ENCODE results near the gene PSMA7. TPM values are rescaled to one million over a fixed set of nuclear protein-coding genes. Genes with fewer than 3 reads are reported as not detected.

PSMA7 gene
- total RNA-seq, 1 experiment from 2014 or later: 362 TPM

DNA sequence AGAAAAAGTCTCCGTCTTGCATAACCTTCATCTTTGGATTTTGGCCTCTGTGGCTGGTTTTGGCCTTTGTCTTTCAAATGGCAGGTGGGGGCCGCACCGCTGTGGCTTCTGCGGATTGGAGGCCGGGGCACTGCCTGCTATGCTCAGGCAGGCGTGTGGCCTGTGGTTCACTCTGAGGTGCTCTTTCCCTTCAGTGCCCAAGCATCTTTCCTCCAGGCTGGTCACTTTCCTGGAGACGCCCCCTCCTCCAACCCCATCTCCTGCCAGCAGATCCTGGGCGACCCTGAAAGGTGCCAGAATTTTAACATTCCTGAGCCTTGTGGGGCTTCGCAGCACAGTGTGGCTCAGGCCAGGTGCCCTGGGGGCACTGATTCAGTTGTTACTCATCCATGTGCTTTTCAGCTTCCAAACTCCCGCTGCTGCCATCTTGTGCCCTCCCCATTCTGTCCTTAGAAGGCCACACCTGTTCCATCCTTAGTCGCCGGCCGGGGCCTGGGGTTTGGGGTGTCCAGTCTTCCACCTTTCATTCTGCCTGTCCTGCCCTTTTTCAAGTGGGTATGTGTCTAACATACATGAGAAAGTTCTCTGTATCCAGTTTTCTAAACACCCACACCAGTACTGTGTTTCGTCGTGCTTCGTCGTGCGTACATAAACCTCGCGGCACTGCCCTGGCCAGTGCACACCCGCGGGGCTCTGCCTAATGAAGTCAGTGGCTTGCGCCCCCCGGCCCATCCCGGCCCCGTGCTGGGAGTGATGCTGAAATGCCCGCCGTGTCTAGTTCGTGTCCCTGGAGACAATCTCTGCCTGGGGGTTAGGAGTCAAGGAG, 12.4 kb upstream of the PSMA7 start:
- BruUV-seq (replicated peaks): no TSS peak
- H3K27ac Mint-ChIP-seq (ENCODE audit: low read depth, unreplicated experiment): peak overlapping the region; percentile 79
- peaks cover 27% of the 10 kb centered on the region for H3K4me1 Mint-ChIP-seq (ENCODE audit: insufficient read depth, unreplicated experiment)
- peak overlapping the region; percentile 24 for H3K4me3 Mint-ChIP-seq (ENCODE audit: unreplicated experiment)
- CTCF ChIA-PET: interaction anchor here (0.5 to 1.0 kb wide), 3 partner anchors 20 to 149 kb away, joined by 3 to 5 read pairs (median 3); no protein-coding TSS in a partner anchor
- H3K36me3 Mint-ChIP-seq (ENCODE audit: insufficient read depth, unreplicated experiment): peaks cover 33% of the 10 kb centered on the region
- H3K9me3 Mint-ChIP-seq (ENCODE audit: unreplicated experiment): no peaks in the 10 kb centered on the region
- DNase-seq (ENCODE audit: unreplicated experiment): peak; percentile 88
- POLR2A ChIA-PET: interaction anchor here (0.8 to 1.8 kb wide), 5 partner anchors 11 to 34 kb away, joined by 3 to 8 read pairs (median 4); partner anchors contain the start of genes LSM14B and PSMA7
- intact Hi-C loops (cut with micrococcal nuclease): no loop called here
- TF ChIP-seq, protein P1, sequence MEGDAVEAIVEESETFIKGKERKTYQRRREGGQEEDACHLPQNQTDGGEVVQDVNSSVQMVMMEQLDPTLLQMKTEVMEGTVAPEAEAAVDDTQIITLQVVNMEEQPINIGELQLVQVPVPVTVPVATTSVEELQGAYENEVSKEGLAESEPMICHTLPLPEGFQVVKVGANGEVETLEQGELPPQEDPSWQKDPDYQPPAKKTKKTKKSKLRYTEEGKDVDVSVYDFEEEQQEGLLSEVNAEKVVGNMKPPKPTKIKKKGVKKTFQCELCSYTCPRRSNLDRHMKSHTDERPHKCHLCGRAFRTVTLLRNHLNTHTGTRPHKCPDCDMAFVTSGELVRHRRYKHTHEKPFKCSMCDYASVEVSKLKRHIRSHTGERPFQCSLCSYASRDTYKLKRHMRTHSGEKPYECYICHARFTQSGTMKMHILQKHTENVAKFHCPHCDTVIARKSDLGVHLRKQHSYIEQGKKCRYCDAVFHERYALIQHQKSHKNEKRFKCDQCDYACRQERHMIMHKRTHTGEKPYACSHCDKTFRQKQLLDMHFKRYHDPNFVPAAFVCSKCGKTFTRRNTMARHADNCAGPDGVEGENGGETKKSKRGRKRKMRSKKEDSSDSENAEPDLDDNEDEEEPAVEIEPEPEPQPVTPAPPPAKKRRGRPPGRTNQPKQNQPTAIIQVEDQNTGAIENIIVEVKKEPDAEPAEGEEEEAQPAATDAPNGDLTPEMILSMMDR (IDR thresholded peaks at IDR 0.05; ENCODE audit: unreplicated experiment): peak; percentile 4
- H3K27me3 Mint-ChIP-seq (ENCODE audit: insufficient read depth, unreplicated experiment): no peaks in the 10 kb centered on the region

DNA sequence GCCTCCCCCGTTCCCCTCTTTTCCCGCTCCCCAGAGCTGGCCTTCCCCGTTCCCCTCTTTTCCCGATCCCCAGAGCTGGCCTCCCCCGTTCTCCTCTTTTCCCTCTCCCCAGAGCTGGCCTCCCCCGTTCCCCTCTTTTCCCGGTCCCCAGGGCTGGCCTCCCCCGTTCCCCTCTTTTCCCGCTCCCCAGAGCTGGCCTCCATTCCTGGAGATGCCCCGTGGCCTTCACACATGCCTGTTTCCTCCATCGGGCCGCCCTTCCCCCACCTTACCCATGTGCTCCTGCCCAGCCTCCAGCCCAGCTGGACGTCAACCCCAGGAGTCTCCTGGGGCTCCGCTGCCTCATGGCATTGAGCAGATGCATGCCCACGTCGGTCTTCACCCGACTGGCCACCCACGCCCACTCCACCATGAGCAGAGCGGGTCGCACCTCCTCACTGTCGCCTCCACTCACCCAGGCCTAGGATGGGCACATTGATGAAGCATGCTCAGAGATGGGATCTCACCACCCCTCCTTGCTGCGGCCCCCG, 8.7 kb upstream of the PSMA7 start:
- CTCF ChIA-PET: interaction anchor here (0.6 kb wide), 1 partner anchor 104 kb away, joined by 5 read pairs; no protein-coding TSS in a partner anchor
- intact Hi-C loops (cut with micrococcal nuclease): no loop called here
- TF ChIP-seq, protein P1 (IDR thresholded peaks at IDR 0.05; ENCODE audit: unreplicated experiment): no peak
- Mint-ChIP-seq H3K36me3 (ENCODE audit: insufficient read depth, unreplicated experiment) (peaks cover 39% of the 10 kb centered on the region), H3K27me3 (ENCODE audit: insufficient read depth, unreplicated experiment) (no peaks in the 10 kb centered on the region), H3K27ac (ENCODE audit: low read depth, unreplicated experiment) (no peak overlapping the region), H3K4me1 (ENCODE audit: insufficient read depth, unreplicated experiment) (peaks cover 32% of the 10 kb centered on the region), H3K4me3 (ENCODE audit: unreplicated experiment) (no peak overlapping the region), H3K9me3 (ENCODE audit: unreplicated experiment) (no peaks in the 10 kb centered on the region)
- DNase-seq (ENCODE audit: unreplicated experiment): no peak
- POLR2A ChIA-PET: interaction anchor here (1.3 kb wide), 1 partner anchor 8 kb away, joined by 4 read pairs; no protein-coding TSS in a partner anchor
- BruUV-seq (replicated peaks): no TSS peak

DNA sequence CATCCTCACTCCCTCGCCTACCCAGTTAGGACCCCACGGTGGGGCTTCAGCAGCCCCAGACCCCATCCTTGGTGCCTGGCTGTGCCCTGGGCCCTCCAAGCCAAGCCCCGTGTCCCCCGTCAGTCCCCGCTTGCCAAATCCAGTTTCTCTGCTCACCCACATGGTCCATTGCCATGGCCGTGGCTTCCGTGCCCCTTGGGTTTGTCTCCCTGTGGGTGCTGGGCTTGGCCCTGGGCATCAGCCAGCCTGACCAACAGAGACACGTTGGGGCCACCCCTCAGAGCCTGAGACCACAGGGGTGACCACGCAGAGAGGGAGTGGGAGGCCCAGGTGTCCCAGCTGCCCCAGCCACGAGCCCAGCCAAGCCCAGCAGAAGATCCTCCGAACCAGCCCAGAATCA, 8.0 kb upstream of the PSMA7 start:
- Mint-ChIP-seq H3K4me1 (ENCODE audit: insufficient read depth, unreplicated experiment) (peaks cover 32% of the 10 kb centered on the region), H3K27ac (ENCODE audit: low read depth, unreplicated experiment) (no peak overlapping the region), H3K9me3 (ENCODE audit: unreplicated experiment) (no peaks in the 10 kb centered on the region), H3K36me3 (ENCODE audit: insufficient read depth, unreplicated experiment) (peaks cover 39% of the 10 kb centered on the region), H3K4me3 (ENCODE audit: unreplicated experiment) (no peak overlapping the region), H3K27me3 (ENCODE audit: insufficient read depth, unreplicated experiment) (no peaks in the 10 kb centered on the region)
- ChIA-PET CTCF (interaction anchor here (0.6 kb wide), 1 partner anchor 103 kb away, joined by 5 read pairs; no protein-coding TSS in a partner anchor), POLR2A (interaction anchor here (1.5 to 1.9 kb wide), 2 partner anchors 8 to 9 kb away, joined by 3 to 6 read pairs; no protein-coding TSS in a partner anchor)
- BruUV-seq (replicated peaks): no TSS peak
- intact Hi-C loops (cut with micrococcal nuclease): no loop called here
- TF ChIP-seq, protein P1 (IDR thresholded peaks at IDR 0.05; ENCODE audit: unreplicated experiment): no peak
- no peak for DNase-seq (ENCODE audit: unreplicated experiment)

DNA sequence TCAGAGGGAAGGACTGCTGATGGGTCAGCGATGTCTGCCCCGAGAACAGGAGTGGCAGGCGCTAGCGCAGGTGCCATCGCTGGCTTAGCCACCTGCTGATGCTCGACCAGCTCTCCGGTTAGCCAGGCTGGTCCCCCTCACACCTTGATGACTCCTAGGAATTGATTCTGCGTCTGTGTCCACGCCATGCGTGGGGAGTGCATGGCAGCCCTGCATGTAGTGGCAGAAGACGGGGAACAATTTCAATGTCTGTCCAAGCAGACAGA, 7.0 kb upstream of the PSMA7 start:
- peaks cover 36% of the 10 kb centered on the region for H3K36me3 Mint-ChIP-seq (ENCODE audit: insufficient read depth, unreplicated experiment)
- H3K4me1 Mint-ChIP-seq (ENCODE audit: insufficient read depth, unreplicated experiment): peaks cover 30% of the 10 kb centered on the region
- ChIA-PET POLR2A (interaction anchor here (0.5 to 1.9 kb wide), 7 partner anchors 8 to 471 kb away, joined by 3 to 6 read pairs (median 4); partner anchors contain the start of gene LSM14B), CTCF (no interaction called here)
- no TSS peak for BruUV-seq (replicated peaks)
- H3K27ac Mint-ChIP-seq (ENCODE audit: low read depth, unreplicated experiment): no peak overlapping the region
- H3K27me3 Mint-ChIP-seq (ENCODE audit: insufficient read depth, unreplicated experiment): no peaks in the 10 kb centered on the region
- H3K4me3 Mint-ChIP-seq (ENCODE audit: unreplicated experiment): peak overlapping the region; percentile 23
- intact Hi-C loops (cut with micrococcal nuclease): no loop called here
- TF ChIP-seq, protein P1 (IDR thresholded peaks at IDR 0.05; ENCODE audit: unreplicated experiment): no peak
- DNase-seq (ENCODE audit: unreplicated experiment): no peak
- no peaks in the 10 kb centered on the region for H3K9me3 Mint-ChIP-seq (ENCODE audit: unreplicated experiment)
